Keratinocyte (primary cell): ENCODE data around the gene TMTC2. TPM values are rescaled to one million over a fixed set of nuclear protein-coding genes. Genes with fewer than 3 reads are reported as not detected.

ENCODE experiments used
- DNase-seq: peaks from one replicate; pipeline ENCODE4 v3.0.0-alpha.2; 2011; ENCODE audit warnings: low read depth, missing footprints, low spot score
- FAIRE-seq: peaks from 2 replicates; lab custom pipeline; 2011; peaks lifted over from hg19 to GRCh38; lab: Jason Lieb, UNC
- H2AFZ ChIP-seq: 2 replicates; pipeline ENCODE4 v1.6.0; 2012; ENCODE audit warnings: low read length, control low read depth, inconsistent platforms; ENCODE audit not compliant: control insufficient read depth
- H3K27ac ChIP-seq: 2 replicates; pipeline ENCODE4 v1.5.1; 2011; ENCODE audit warnings: low read length; ENCODE audit not compliant: control insufficient read depth, insufficient read depth
- H3K27me3 ChIP-seq: 3 replicates; pipeline ENCODE4 v1.6.0; 2011; ENCODE audit warnings: low read length; ENCODE audit not compliant: control insufficient read depth, insufficient read depth; ENCODE audit errors: extremely low read depth
- H3K36me3 ChIP-seq, 2 experiments: 2 replicates in 1 of 2; 3 replicates in 1 of 2; pipeline ENCODE4 v1.5.1; 2011; ENCODE audit warnings: low read length in 2 of 2, mild to moderate bottlenecking in 1 of 2; ENCODE audit not compliant: control insufficient read depth in 2 of 2, insufficient read depth in 2 of 2; ENCODE audit errors: extremely low read depth in 1 of 2
- H3K4me1 ChIP-seq: 3 replicates; pipeline ENCODE4 v1.5.1; 2011; ENCODE audit warnings: low read length; ENCODE audit not compliant: control insufficient read depth, insufficient read depth; ENCODE audit errors: extremely low read depth
- H3K4me2 ChIP-seq: 3 replicates; pipeline ENCODE4 v1.6.0; 2011; ENCODE audit warnings: low read depth, low read length; ENCODE audit not compliant: control insufficient read depth, insufficient read depth; ENCODE audit errors: extremely low read depth
- H3K4me3 ChIP-seq, 3 experiments: fragments of 200-600 bp in 1 of 3; sonication (generic) in 1 of 3; 2 replicates in 2 of 3; 3 replicates in 1 of 3; pipeline ENCODE4 v1.5.1; 2011 to 2016; ENCODE audit warnings: low read length in 3 of 3, mild to moderate bottlenecking in 3 of 3, control low read depth in 2 of 3, inconsistent platforms in 1 of 3, low read depth in 1 of 3, mixed read lengths in 1 of 3, mixed run types in 1 of 3, moderate library complexity in 1 of 3; ENCODE audit not compliant: control insufficient read depth in 2 of 3, insufficient read depth in 2 of 3; ENCODE audit errors: extremely low read depth in 1 of 3
- H3K79me2 ChIP-seq: 2 replicates; pipeline ENCODE4 v1.6.0; 2012; ENCODE audit warnings: low read length; ENCODE audit not compliant: control insufficient read depth, insufficient read depth
- H3K9ac ChIP-seq: 3 replicates; pipeline ENCODE4 v1.6.0; 2011; ENCODE audit warnings: low read length; ENCODE audit not compliant: control insufficient read depth, insufficient read depth; ENCODE audit errors: extremely low read depth
- H3K9me1 ChIP-seq: 3 replicates; pipeline ENCODE4 v1.6.0; 2011; ENCODE audit warnings: low read length; ENCODE audit not compliant: control insufficient read depth, insufficient read depth; ENCODE audit errors: extremely low read depth
- H3K9me3 ChIP-seq: 2 replicates; pipeline ENCODE4 v1.5.1; 2012; ENCODE audit warnings: low read depth, low read length; ENCODE audit not compliant: control insufficient read depth
- H4K20me1 ChIP-seq: 3 replicates; pipeline ENCODE4 v1.6.0; 2011; ENCODE audit warnings: low read length; ENCODE audit not compliant: control insufficient read depth, insufficient read depth; ENCODE audit errors: extremely low read depth
- CTCF ChIP-seq, 3 experiments: IDR thresholded peaks in 1 of 3; conservative IDR thresholded peaks in 1 of 3; optimal IDR thresholded peaks in 1 of 3; 2 replicates in 2 of 3; 3 replicates in 1 of 3; pipeline versions ENCODE3 to v1.5.1; 2011; ENCODE audit warnings: low read length in 3 of 3, mild to moderate bottlenecking in 3 of 3, moderate library complexity in 2 of 3, control low read depth in 1 of 3, inconsistent platforms in 1 of 3; ENCODE audit not compliant: insufficient read depth in 2 of 3; ENCODE audit errors: extremely low read depth in 1 of 3
- EZH2 ChIP-seq: IDR thresholded peaks from one replicate; pipeline ENCODE4 v1.6.1; 2012; ENCODE audit warnings: inconsistent platforms, mild to moderate bottlenecking, low read length, moderate library complexity
- dilution Hi-C: fragments of 300-500 bp; cut with MboI; formaldehyde crosslinking; loops from one replicate; pipeline ENCODE4 v1.7.0; 2020; ENCODE audit warnings: low sequenced_read_pairs; ENCODE audit not compliant: extremely low pct_ligation_motif_present
- polyA plus RNA-seq, 5 experiments: library from polyadenylated mRNA; depleted of rRNA in 3 of 5; stranded (reverse) in 3 of 5; stranded (forward) in 1 of 5; unstranded in 1 of 5; fragments of >200 nt; gene quantifications; 1 replicate in 1 of 5; 2 replicates in 3 of 5; 3 replicates in 1 of 5; pipeline versions ENCODE4 v1.2.1 to v1.2.3, GENCODE V29; 2011 to 2012; ENCODE audit warnings: missing spikeins in 2 of 5, low read depth in 1 of 5, low replicate concordance in 1 of 5

Gene TMTC2
- polyA plus RNA-seq, 1 donor (not counting 4 experiments of a cell fraction or from before 2014, with no cell fraction given), result 3.8 TPM

GRCh38 chr12:82838131-82838551 is 151.4 kb downstream of the TMTC2 start:
- Histone ChIP-seq H2AFZ (no peak overlapping the region), H3K27me3 (no peaks in the 10 kb centered on the region), H3K4me3 (no peak overlapping the region), H4K20me1 (no peaks in the 10 kb centered on the region), H3K9ac (no peak overlapping the region), H3K79me2 (no peaks in the 10 kb centered on the region), H3K9me1 (no peaks in the 10 kb centered on the region), H3K27ac (no peak overlapping the region), H3K36me3 (no peaks in the 10 kb centered on the region), H3K4me1 (peaks cover 6% of the 10 kb centered on the region), H3K4me2 (no peak overlapping the region), H3K9me3 (no peaks in the 10 kb centered on the region)
- no peak for FAIRE-seq
- no peak for TF ChIP-seq CTCF (optimal IDR thresholded peaks at IDR 0.05 in 1 of 3, IDR thresholded peaks at IDR 0.05 in 1 of 3, conservative IDR thresholded peaks at IDR 0.05 in 1 of 3; ENCODE audit: extremely low read depth in 1 of 3, insufficient read depth in 2 of 3, low read length in 3 of 3)
- no peak for TF ChIP-seq EZH2
- dilution Hi-C loops, result no loop called here
- no peak for DNase-seq

- Histone ChIP-seq H3K4me1 (peaks cover 6% of the 10 kb centered on the region), H4K20me1 (no peaks in the 10 kb centered on the region), H3K27me3 (no peaks in the 10 kb centered on the region), H3K4me2 (no peak overlapping the region), H3K27ac (no peak overlapping the region), H3K9me3 (no peaks in the 10 kb centered on the region), H3K79me2 (no peaks in the 10 kb centered on the region), H3K36me3 (no peaks in the 10 kb centered on the region), H3K9ac (no peak overlapping the region), H3K4me3 (no peak overlapping the region), H2AFZ (no peak overlapping the region), H3K9me1 (no peaks in the 10 kb centered on the region)
- TF ChIP-seq EZH2 (no peak), CTCF (optimal IDR thresholded peaks at IDR 0.05 in 1 of 3, IDR thresholded peaks at IDR 0.05 in 1 of 3, conservative IDR thresholded peaks at IDR 0.05 in 1 of 3; ENCODE audit: extremely low read depth in 1 of 3, insufficient read depth in 2 of 3, low read length in 3 of 3) (no peak)
- no peak for DNase-seq
- FAIRE-seq, result no peak
- dilution Hi-C loops, result no loop called here
Measured at GRCh38 chr12:82838827-82839226, 152.1 kb downstream of the TMTC2 start.
